GM21737 (cell line): Measurements from ENCODE around the gene CACNB2.
"Not testable (repeated sequence)": the region's sequence is repeated elsewhere in the genome, so short reads cannot be mapped to it uniquely, and the experiment has no call there.

Source experiments
- ATAC-seq: cut with Tn5 transposase; IDR thresholded peaks from one replicate; pipeline ENCODE4 v1.9.1; 2021; ENCODE audit warnings: mild to moderate bottlenecking, moderate library complexity; ENCODE audit not compliant: unreplicated experiment

Gene CACNB2

DNA sequence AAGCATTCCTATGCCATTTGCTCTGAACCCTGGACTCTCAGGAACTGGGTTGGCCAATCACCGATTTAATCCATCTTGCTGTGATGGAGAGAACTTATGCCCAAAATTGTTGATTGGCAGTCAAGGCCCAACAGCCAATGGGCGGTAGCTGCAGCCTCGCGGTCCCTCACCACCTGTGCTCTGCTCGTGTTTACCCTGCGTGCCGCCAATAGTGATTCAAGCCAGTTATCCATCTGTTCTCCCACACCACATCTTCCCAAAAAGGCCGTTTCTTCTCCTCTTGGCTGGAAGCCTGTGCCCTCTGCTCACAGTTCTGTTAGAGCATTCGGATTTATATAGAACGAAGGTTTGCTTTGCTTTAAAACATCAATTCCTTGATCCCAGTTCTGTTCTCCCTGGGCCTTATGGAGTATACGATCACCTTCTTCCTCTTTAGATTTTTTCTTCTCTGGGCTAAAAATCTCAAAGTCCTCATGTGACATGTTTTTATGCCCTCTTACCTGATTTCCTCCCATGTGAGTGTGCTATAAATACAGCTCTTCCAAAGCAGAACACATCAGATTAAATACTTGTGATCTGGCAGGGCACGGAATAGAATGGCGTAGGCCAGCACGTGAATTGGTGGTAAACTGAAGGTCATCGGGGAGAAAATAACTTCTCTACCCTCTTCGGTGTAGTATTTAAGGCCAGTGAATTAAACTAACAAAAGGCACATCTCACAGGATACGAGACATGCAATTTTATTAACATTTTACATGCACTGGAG lies 298.3 kb downstream of the CACNB2 start:
- no peak for ATAC-seq

GRCh38 chr10:18439601-18440000 lies 299.4 kb downstream of the CACNB2 start:
- ATAC-seq: no peak

DNA sequence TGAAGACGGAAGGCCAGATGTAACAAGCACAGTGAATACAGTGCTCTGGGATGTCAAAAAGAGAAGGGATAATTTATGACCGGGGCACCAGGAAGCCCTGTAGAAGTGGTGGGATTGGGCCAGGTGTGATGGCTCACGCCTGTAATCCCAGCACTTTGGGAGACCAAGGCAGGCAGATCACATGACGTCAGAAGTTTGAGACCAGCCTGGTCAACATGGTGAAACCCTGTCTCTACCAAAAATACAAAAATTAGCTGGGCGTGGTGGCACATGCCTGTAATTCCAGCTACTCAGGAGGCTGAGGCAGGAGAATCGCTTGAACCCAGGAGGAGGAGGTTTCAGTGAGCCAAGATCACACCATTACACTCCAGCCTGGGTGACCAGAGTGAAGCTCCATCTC lies 305.4 kb downstream of the CACNB2 start:
- ATAC-seq: not testable (repeated sequence)

GRCh38 chr10:18446205-18446604 lies 306.0 kb downstream of the CACNB2 start:
- ATAC-seq: no peak

- no peak for ATAC-seq
These were observed 309.4 kb downstream of the CACNB2 start for GRCh38 chr10:18449611-18450026.

- no peak for ATAC-seq
These were observed 310.1 kb downstream of the CACNB2 start for GRCh38 chr10:18450298-18450697.

DNA sequence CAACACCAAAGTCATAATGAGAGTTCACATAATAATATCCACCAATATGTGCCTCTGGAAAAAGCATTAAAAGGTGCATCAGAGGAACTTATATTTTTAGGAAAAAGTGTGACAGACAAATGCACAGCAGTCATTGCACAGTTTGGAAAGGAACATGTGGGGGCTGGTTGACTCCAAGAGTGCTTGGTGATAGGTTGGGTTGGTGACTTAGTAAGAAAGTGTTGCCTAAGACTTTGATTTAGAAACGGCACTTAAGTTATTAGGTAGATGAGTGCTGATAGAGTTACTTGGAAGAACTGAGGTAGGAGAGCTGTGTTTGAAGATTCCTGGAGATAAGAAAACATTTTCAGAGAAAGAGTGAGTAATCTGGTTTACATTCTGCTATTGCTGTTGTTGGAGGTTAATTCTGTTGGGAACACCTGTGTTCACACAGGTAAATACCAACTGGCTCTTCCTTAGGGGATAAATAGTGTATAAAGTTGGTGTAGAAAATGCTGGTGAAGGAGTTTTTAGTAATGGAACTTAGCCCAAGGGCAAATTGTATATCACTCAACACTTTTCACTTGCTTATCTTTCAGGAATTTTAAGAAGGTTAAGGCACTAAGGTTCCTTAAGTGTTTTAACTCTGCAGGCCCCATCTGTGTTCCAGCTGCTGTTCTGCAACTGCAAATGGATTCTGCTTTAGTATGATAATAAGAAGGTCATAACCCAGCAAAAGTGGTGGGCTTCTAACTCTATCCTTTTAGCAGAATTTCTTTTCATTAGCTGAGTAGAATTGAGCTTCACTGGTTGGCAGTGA lies 315.1 kb downstream of the CACNB2 start:
- ATAC-seq: no peak

GRCh38 chr10:18456984-18457383 lies 316.8 kb downstream of the CACNB2 start:
- ATAC-seq: peak; percentile 100

DNA sequence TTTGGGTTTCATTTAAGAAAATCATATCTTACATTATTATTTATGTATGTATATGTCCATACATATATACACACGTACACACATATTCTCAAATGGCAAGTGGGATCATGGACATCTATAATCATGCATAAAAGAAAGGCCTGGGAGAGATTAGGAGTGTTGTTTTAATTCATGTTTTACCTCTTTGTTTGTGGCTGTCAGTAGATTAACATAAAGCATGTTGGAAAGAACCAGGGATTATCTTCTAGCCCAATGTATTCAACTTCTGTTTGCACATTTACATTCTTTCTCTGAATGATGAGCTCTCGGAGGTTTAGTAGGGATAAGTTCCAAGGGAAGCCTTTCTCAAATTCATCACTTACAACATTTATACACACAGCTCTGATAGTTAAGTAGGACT lies 319.8 kb downstream of the CACNB2 start:
- ATAC-seq: no peak

DNA sequence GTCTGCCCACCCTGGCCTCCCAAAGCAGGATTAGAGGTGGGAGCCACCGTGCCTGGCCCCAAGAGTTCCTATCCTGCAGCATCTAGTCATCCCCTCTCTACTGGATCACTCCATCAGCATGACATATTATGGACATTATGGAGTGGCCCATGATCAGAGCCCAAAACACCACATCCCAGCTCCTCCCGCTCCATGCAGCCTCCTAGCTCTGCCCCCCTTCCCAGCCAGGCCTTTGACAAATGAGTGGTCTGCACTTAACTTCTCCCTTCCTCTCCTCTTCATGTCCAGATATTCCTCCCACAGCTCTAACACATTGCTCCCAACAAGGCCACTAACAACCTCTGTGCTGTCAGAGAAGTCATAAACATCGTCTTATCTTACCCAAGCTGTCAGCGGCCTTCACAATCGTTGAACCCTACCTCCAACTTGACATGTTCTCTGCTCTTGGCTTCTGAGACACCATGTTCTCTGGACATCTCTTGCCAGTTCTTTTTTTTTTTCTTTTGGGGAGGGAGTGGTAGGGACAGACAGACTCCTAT lies 323.5 kb downstream of the CACNB2 start:
- ATAC-seq: no peak

- no peak for ATAC-seq
These were observed 328.9 kb downstream of the CACNB2 start for GRCh38 chr10:18469125-18469524.

- no peak for ATAC-seq
These were observed 332.8 kb downstream of the CACNB2 start for GRCh38 chr10:18472977-18473376.

DNA sequence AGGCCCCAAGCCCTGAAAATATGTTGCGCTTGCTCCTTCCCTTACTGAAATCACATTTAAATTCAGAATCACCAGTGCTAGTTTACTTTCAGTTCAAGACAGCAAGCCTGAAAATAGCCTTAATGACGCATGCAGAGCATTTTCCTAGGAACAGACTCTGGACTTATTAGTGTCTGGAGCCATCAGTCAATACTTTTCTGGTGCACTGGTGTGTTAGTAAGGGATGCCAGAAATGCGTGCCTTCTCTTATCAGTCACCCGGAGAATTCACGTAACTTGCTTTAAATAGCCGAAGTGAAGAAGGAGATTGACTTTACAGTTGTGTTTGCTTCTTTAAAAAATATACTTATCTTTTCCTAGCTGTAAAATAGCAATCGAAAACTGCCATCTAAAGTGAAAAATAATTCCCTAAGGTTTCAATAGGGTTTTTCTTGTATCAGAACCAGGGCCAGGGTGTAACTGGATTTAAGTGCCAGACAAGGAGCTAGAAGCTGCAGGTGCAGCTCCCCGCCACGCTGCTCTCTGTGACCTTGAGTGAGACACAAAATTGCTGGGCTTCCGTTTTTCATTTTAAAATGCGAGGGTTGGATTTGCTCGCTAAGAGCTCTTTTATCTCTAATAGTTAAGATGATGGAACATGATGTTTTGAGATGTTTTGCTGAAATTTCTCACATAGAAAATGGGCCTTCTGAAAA lies 333.3 kb downstream of the CACNB2 start:
- no peak for ATAC-seq

DNA sequence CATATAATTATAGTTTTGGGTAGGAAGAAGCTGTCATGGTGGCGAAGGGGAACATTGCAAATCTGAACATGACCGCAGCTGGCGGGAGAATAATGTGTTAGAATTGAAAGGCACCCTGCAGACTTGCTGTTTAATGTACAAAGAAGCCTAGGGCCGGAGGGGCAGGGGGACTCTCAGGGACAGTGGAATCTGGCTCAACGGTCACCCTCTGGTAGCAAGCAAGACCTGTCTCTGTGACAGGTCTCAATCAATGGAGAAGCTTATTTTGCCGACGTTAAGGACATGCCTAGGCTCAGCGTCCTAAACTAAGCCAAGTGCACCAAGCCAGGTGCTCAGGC lies 333.9 kb downstream of the CACNB2 start:
- ATAC-seq: no peak

DNA sequence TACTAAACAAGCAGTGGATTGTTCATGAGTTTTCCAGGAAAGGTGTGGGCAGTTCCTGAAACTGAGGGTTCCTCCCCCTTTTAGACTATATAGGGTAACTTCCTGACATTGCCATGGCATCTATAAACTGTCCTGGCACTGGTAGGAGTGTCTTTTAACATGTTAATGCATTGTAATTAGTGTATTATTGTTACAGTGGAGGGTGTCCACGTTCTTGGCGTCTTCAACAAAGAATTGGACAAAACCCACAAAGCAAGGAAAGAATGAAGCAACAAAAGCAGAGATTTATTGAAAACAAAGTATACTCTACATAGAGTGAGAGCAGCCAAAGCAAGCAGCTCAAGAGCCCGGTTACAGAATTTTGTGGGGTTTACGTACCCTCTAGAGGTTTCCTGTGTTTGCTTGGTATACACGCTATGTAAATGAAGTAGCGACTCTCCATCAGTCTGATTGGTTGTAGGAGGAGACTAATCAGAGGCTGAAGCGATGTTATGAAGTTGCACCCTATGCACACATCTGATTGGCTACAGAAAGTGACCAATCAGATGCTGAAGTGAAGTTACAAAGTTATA lies 335.9 kb downstream of the CACNB2 start:
- ATAC-seq: no peak

DNA sequence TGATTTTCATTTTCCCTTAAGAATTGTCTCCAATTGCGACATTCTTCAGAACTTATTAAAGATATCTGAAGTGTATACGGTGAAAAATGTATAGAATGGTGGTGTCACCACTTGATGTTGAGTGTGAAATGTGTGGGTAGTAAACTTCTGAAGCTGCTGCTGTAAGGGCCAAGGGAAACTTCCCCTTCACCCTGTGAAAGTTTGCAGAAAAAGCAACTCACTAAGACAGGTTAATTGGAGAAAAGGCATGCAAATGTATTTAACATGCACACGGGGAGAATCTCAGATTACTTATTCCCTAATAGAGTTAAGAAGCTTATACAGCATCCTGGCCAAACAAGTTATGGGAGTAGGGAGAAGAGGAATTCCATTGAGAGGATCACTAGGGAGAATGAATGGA lies 338.1 kb downstream of the CACNB2 start:
- ATAC-seq: no peak

DNA sequence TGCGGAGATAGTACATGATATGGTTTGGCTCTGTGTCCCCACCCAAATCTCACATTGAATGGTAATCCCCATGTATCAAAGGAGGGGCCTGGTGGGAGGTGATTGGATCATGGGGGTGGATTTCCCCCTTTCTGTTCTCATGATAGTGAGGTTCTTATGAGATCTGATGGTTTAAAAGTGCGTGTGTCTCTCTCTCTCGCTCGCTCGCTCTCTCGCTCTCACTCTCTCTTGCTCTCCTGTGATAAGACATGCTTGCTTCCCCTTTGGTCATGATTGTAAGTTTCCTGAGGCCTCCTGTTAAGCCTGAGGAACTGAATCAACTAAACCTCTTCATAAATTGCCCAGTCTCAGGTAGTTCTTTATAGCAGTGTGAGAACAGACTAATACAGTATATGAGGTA lies 339.3 kb downstream of the CACNB2 start:
- no peak for ATAC-seq

- ATAC-seq: no peak
These were observed 343.4 kb downstream of the CACNB2 start for GRCh38 chr10:18483516-18484186.

DNA sequence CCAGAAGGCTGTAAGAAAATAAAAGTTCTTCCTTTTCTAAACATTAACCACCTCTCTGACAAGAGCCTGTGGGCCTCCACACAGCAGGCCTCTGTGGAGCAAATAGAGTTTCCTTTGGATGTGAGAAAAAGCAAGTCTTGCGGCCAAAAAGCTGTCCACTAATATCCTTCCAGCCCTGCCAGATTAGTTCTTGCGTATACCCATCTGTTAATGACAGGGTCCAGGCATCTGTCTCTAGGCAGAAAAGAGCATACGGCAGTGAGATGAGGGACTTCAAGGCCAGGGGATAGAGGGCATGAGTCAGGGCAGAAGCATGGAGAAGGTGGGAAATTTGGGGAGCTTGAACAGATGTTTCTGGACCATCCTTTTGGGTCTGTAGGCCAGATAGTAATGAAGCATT lies 346.2 kb downstream of the CACNB2 start:
- no peak for ATAC-seq

DNA sequence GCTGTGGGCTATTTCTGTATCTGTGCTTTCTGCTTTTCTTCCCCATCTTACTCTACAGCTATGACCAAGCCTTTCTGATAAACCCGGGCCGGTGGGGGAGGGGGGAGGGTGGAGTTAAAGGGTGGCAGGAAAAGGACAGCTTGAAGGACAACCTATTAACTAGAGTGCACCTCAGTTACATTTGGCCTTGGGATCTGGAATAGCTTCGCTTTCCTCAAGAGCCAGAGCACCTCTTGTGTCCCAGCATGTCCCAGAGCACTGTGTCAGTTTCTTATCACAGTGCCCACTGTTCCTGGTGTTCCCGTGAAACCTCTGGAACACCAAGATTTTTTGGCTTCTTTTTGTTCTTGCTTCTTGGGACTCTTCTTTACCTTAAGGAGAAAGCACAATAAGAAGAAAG lies 350.5 kb downstream of the CACNB2 start:
- no peak for ATAC-seq
